DOHH2 (cell line): ENCODE measurements around the gene LTB4R.

ENCODE experiments used
- EZH2phosphoT487 ChIP-seq: fragments of 200-600 bp; sonication (generic); IDR thresholded peaks from 2 replicates; pipeline ENCODE4 v1.6.1; 2017; ENCODE audit warnings: borderline replicate concordance, mild to moderate bottlenecking, antibody characterized with exemption, low read length, moderate library complexity, mixed read lengths
- TF ChIP-seq, protein P1 (sequence below): fragments of 200-600 bp; sonication (generic); IDR thresholded peaks from one replicate; pipeline ENCODE4 v1.5.1; 2014; ENCODE audit warnings: antibody characterized with exemption, mild to moderate bottlenecking, low read depth, low read length; ENCODE audit not compliant: poor library complexity, severe bottlenecking

- TF ChIP-seq, protein P1, sequence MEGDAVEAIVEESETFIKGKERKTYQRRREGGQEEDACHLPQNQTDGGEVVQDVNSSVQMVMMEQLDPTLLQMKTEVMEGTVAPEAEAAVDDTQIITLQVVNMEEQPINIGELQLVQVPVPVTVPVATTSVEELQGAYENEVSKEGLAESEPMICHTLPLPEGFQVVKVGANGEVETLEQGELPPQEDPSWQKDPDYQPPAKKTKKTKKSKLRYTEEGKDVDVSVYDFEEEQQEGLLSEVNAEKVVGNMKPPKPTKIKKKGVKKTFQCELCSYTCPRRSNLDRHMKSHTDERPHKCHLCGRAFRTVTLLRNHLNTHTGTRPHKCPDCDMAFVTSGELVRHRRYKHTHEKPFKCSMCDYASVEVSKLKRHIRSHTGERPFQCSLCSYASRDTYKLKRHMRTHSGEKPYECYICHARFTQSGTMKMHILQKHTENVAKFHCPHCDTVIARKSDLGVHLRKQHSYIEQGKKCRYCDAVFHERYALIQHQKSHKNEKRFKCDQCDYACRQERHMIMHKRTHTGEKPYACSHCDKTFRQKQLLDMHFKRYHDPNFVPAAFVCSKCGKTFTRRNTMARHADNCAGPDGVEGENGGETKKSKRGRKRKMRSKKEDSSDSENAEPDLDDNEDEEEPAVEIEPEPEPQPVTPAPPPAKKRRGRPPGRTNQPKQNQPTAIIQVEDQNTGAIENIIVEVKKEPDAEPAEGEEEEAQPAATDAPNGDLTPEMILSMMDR: no peak
- TF ChIP-seq EZH2phosphoT487: no peak
Measured at GRCh38 chr14:24342889-24343288, 31.6 kb downstream of the LTB4R start.
